Measurements from ENCODE around the gene GUCY1A2. TPM values are rescaled to one million over a fixed set of nuclear protein-coding genes. Genes with fewer than 3 reads are reported as not detected.

GUCY1A2 gene
- total RNA-seq, 4 donors from 2014 or later = 2.9 to 8.6 (median 6.4) TPM

- no peak for ATAC-seq
- H3K27ac ChIP-seq = no peak overlapping the region
- H3K9me3 ChIP-seq = no peaks in the 10 kb centered on the region
- H3K27me3 ChIP-seq = no peaks in the 10 kb centered on the region
- intact Hi-C loops (cut with DNase I; ENCODE audit: low total_unique reads) (no loop called here), in situ Hi-C loops (cut with MboI; ENCODE audit: low sequenced_read_pairs in 4 of 4) (loop anchor here in 1 of 4 donors (25.0 kb wide), 1 partner anchor 88 kb away; no protein-coding TSS in a partner anchor)
- no peaks in the 10 kb centered on the region for H3K36me3 ChIP-seq
- no peak for TF ChIP-seq POLR2A (IDR thresholded peaks at IDR 0.05)
- no peak for TF ChIP-seq CTCF (IDR thresholded peaks at IDR 0.05 in 4 of 5, conservative IDR thresholded peaks at IDR 0.05 in 1 of 5)
- no peaks in the 10 kb centered on the region for H3K4me1 ChIP-seq
- DNase-seq = no peak
- no peak overlapping the region for H3K4me3 ChIP-seq
Observed at GRCh38 chr11:106925245-106925644, 93.0 kb downstream of the GUCY1A2 start.

- intact Hi-C loops (cut with DNase I; ENCODE audit: low total_unique reads) = no loop called here
- no peak for ATAC-seq
Observed at GRCh38 chr11:106920899-106921509, 97.3 kb downstream of the GUCY1A2 start.

GRCh38 chr11:106917973-106918372 lies 100.3 kb downstream of the GUCY1A2 start:
- Histone ChIP-seq H3K9me3 (no peaks in the 10 kb centered on the region), H3K27ac (no peak overlapping the region), H3K36me3 (no peaks in the 10 kb centered on the region), H3K4me1 (no peaks in the 10 kb centered on the region), H3K27me3 (no peaks in the 10 kb centered on the region), H3K4me3 (no peak overlapping the region)
- TF ChIP-seq CTCF (IDR thresholded peaks at IDR 0.05 in 4 of 5, conservative IDR thresholded peaks at IDR 0.05 in 1 of 5) (no peak), POLR2A (IDR thresholded peaks at IDR 0.05) (no peak)
- in situ Hi-C loops (cut with MboI; ENCODE audit: low sequenced_read_pairs in 4 of 4) (no loop called here), intact Hi-C loops (cut with DNase I; ENCODE audit: low total_unique reads) (no loop called here)
- no peak for DNase-seq
- ATAC-seq = no peak

More at GRCh38 chr11:106920899-106921509, 97.3 kb downstream of the GUCY1A2 start:
- Histone ChIP-seq H3K27ac (no peak overlapping the region), H3K27me3 (no peaks in the 10 kb centered on the region), H3K4me3 (no peak overlapping the region), H3K36me3 (no peaks in the 10 kb centered on the region), H3K4me1 (no peaks in the 10 kb centered on the region), H3K9me3 (no peaks in the 10 kb centered on the region)
- DNase-seq = no peak
- no peak for TF ChIP-seq POLR2A (IDR thresholded peaks at IDR 0.05)
- in situ Hi-C loops (cut with MboI; ENCODE audit: low sequenced_read_pairs in 4 of 4) = no loop called here

GRCh38 chr11:106914409-106914808 lies 103.9 kb downstream of the GUCY1A2 start:
- intact Hi-C loops (cut with DNase I; ENCODE audit: low total_unique reads) = no loop called here
- DNase-seq (no peak), ATAC-seq (no peak)
- Histone ChIP-seq H3K36me3 (no peaks in the 10 kb centered on the region), H3K4me1 (no peaks in the 10 kb centered on the region), H3K27ac (no peak overlapping the region), H3K4me3 (no peak overlapping the region), H3K9me3 (no peaks in the 10 kb centered on the region), H3K27me3 (no peaks in the 10 kb centered on the region)
- TF ChIP-seq CTCF (IDR thresholded peaks at IDR 0.05 in 4 of 5, conservative IDR thresholded peaks at IDR 0.05 in 1 of 5) = no peak
- TF ChIP-seq POLR2A (IDR thresholded peaks at IDR 0.05) = no peak
- in situ Hi-C loops (cut with MboI; ENCODE audit: low sequenced_read_pairs in 4 of 4) = no loop called here

GRCh38 chr11:106913141-106913540 lies 105.1 kb downstream of the GUCY1A2 start:
- TF ChIP-seq POLR2A (IDR thresholded peaks at IDR 0.05) = no peak
- no peak for TF ChIP-seq CTCF (IDR thresholded peaks at IDR 0.05 in 4 of 5, conservative IDR thresholded peaks at IDR 0.05 in 1 of 5)
- Histone ChIP-seq H3K4me1 (no peaks in the 10 kb centered on the region), H3K36me3 (no peaks in the 10 kb centered on the region), H3K27me3 (no peaks in the 10 kb centered on the region), H3K4me3 (no peak overlapping the region), H3K9me3 (no peaks in the 10 kb centered on the region), H3K27ac (no peak overlapping the region)
- no peak for ATAC-seq
- in situ Hi-C loops (cut with MboI; ENCODE audit: low sequenced_read_pairs in 4 of 4) = no loop called here
- DNase-seq = no peak
- intact Hi-C loops (cut with DNase I; ENCODE audit: low total_unique reads) = no loop called here
